Measurements from ENCODE around the gene SULT1E1.

SULT1E1 gene

GRCh38 chr4:69848028-69848427 lies 11.9 kb downstream of the SULT1E1 start:
- no peak overlapping the region for H2AFZ ChIP-seq (ENCODE audit: low read depth, low read length, severe bottlenecking)
- H3K9me3 ChIP-seq (ENCODE audit: insufficient read depth, low read length), result no peaks in the 10 kb centered on the region
- no peak overlapping the region for H3K27ac ChIP-seq (ENCODE audit: low read depth, low read length)
- H3K27me3 ChIP-seq (ENCODE audit: low read length), result no peaks in the 10 kb centered on the region
- H3K4me3 ChIP-seq (ENCODE audit: insufficient read depth, low read length, poor library complexity, severe bottlenecking), result no peak overlapping the region
- H3K9me2 ChIP-seq (replicated peaks; ENCODE audit: insufficient read depth, low read length), result no peaks in the 10 kb centered on the region
- H3F3A ChIP-seq (ENCODE audit: insufficient read depth), result no peaks in the 10 kb centered on the region
- no peaks in the 10 kb centered on the region for H4K20me1 ChIP-seq (ENCODE audit: low read depth, low read length)
- H3K4me2 ChIP-seq (ENCODE audit: low read depth, low read length, poor library complexity, severe bottlenecking), result no peak overlapping the region
- H3K9ac ChIP-seq (ENCODE audit: low read length), result no peak overlapping the region
- TF ChIP-seq EZH2phosphoT487 (conservative IDR thresholded peaks at IDR 0.05; ENCODE audit: low read length) (no peak), CTCF (IDR thresholded peaks at IDR 0.05; ENCODE audit: insufficient read depth, low read length, poor library complexity, severe bottlenecking) (no peak)
- no peaks in the 10 kb centered on the region for H3K79me2 ChIP-seq (ENCODE audit: insufficient read depth, low read length)
- H3K36me3 ChIP-seq (ENCODE audit: low read length), result no peaks in the 10 kb centered on the region

DNA sequence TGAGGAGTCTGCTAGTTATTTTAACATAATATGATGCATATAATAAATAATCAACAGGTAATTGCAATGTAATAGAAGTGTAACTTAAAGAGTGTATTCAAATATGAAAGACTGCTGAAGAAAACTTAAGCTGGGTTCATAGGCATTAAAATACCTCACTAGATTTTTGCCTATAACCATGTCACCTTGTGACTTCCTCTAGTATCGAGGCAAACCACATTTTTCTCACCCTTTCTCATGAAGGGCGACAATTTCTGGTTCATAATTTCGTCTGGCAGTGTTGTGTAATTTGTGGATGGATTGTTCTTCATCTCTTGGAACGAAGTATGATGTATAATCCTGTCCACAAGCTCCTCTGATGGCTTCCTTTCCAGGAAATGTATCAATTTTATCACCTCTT lies 16.0 kb downstream of the SULT1E1 start:
- Histone ChIP-seq H3K79me2 (ENCODE audit: insufficient read depth, low read length) (no peaks in the 10 kb centered on the region), H3K9me2 (replicated peaks; ENCODE audit: insufficient read depth, low read length) (no peaks in the 10 kb centered on the region), H3K4me3 (ENCODE audit: insufficient read depth, low read length, poor library complexity, severe bottlenecking) (no peak overlapping the region), H3F3A (ENCODE audit: insufficient read depth) (no peaks in the 10 kb centered on the region), H3K9ac (ENCODE audit: low read length) (no peak overlapping the region), H3K27ac (ENCODE audit: low read depth, low read length) (no peak overlapping the region), H3K9me3 (ENCODE audit: insufficient read depth, low read length) (no peaks in the 10 kb centered on the region), H3K36me3 (ENCODE audit: low read length) (no peaks in the 10 kb centered on the region), H4K20me1 (ENCODE audit: low read depth, low read length) (no peaks in the 10 kb centered on the region), H3K27me3 (ENCODE audit: low read length) (no peaks in the 10 kb centered on the region), H3K4me2 (ENCODE audit: low read depth, low read length, poor library complexity, severe bottlenecking) (no peak overlapping the region), H2AFZ (ENCODE audit: low read depth, low read length, severe bottlenecking) (no peak overlapping the region)
- TF ChIP-seq CTCF (IDR thresholded peaks at IDR 0.05; ENCODE audit: insufficient read depth, low read length, poor library complexity, severe bottlenecking) (no peak), EZH2phosphoT487 (conservative IDR thresholded peaks at IDR 0.05; ENCODE audit: low read length) (no peak)

- Histone ChIP-seq H3K36me3 (ENCODE audit: low read length) (no peaks in the 10 kb centered on the region), H4K20me1 (ENCODE audit: low read depth, low read length) (no peaks in the 10 kb centered on the region), H3K9me2 (replicated peaks; ENCODE audit: insufficient read depth, low read length) (no peaks in the 10 kb centered on the region), H2AFZ (ENCODE audit: low read depth, low read length, severe bottlenecking) (no peak overlapping the region), H3K9ac (ENCODE audit: low read length) (no peak overlapping the region), H3K4me3 (ENCODE audit: insufficient read depth, low read length, poor library complexity, severe bottlenecking) (no peak overlapping the region), H3K27ac (ENCODE audit: low read depth, low read length) (no peak overlapping the region), H3K9me3 (ENCODE audit: insufficient read depth, low read length) (no peaks in the 10 kb centered on the region), H3K79me2 (ENCODE audit: insufficient read depth, low read length) (no peaks in the 10 kb centered on the region), H3F3A (ENCODE audit: insufficient read depth) (no peaks in the 10 kb centered on the region), H3K27me3 (ENCODE audit: low read length) (no peaks in the 10 kb centered on the region), H3K4me2 (ENCODE audit: low read depth, low read length, poor library complexity, severe bottlenecking) (no peak overlapping the region)
- no peak for TF ChIP-seq CTCF (IDR thresholded peaks at IDR 0.05; ENCODE audit: insufficient read depth, low read length, poor library complexity, severe bottlenecking)
- TF ChIP-seq EZH2phosphoT487 (conservative IDR thresholded peaks at IDR 0.05; ENCODE audit: low read length), result no peak
These were observed 16.6 kb downstream of the SULT1E1 start for GRCh38 chr4:69843301-69843700.
